ENCODE measurements around the gene CCDC183. TPM values are rescaled to one million over a fixed set of nuclear protein-coding genes. Genes with fewer than 3 reads are reported as not detected.

The CCDC183 gene
- total and polyA plus RNA-seq, 2 of the 4 experiments (the other 2 are of a cell fraction): under 0.01 to 0.29 TPM

DNA sequence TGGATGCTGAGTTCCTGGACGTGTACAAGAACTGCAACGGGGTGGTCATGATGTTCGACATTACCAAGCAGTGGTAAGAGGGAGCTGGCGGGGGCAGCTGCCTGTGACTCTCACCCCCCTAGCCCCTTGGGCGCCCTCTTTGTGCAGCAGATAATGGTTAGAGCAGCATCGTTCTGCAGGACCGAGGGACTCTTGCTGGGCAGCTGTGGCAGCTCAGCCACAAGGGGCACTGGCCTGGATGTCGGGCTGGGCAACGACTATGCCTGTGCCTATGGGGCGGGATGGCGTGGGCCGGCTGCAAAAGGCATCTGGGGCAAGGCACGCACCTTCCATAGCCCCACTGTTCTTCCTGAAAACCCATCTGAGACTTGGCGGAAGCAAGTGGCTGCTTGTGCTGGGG lies 33.3 kb downstream of the CCDC183 start:
- H3K27ac ChIP-seq (ENCODE audit: insufficient read depth, low read length): no peak overlapping the region
- H3K18ac ChIP-seq (ENCODE audit: low read depth, low read length): no peak overlapping the region
- ATAC-seq (ENCODE audit: low read depth) (no peak), DNase-seq (no peak)
- H2BK15ac ChIP-seq (ENCODE audit: low read depth, low read length): no peak overlapping the region
- no peak overlapping the region for H3K4me3 ChIP-seq (ENCODE audit: insufficient read depth, low read depth, low read length)
- no peak overlapping the region for H2AFZ ChIP-seq (replicated peaks; ENCODE audit: low read length, poor library complexity)
- H2BK20ac ChIP-seq (ENCODE audit: low read depth, low read length): no peak overlapping the region
- H3K56ac ChIP-seq (ENCODE audit: extremely low read depth, insufficient read depth, low read length): no peak overlapping the region
- no peak overlapping the region for H2AK9ac ChIP-seq (replicated peaks; ENCODE audit: low read depth, low read length, poor library complexity)
- in situ Hi-C loops (cut with MboI; ENCODE audit: low sequenced_read_pairs): no loop called here
- TF ChIP-seq NFE2L2 (IDR thresholded peaks at IDR 0.05; ENCODE audit: low read depth, low read length) (no peak), CEBPB (IDR thresholded peaks at IDR 0.05; ENCODE audit: low read depth, low read length) (no peak), BHLHE40 (IDR thresholded peaks at IDR 0.05; ENCODE audit: low read depth, low read length) (no peak), POLR2A (IDR thresholded peaks at IDR 0.05; ENCODE audit: low read depth, low read length) (no peak), MAFK (IDR thresholded peaks at IDR 0.05; ENCODE audit: low read depth, low read length) (no peak), MAZ (IDR thresholded peaks at IDR 0.05; ENCODE audit: borderline replicate concordance, low read depth, low read length) (no peak), RFX5 (IDR thresholded peaks at IDR 0.05; ENCODE audit: low read depth, low read length) (no peak), CHD1 (IDR thresholded peaks at IDR 0.05; ENCODE audit: low read depth, low read length) (no peak), RCOR1 (IDR thresholded peaks at IDR 0.05; ENCODE audit: insufficient replicate concordance, low read length) (no peak), MXI1 (IDR thresholded peaks at IDR 0.05; ENCODE audit: borderline replicate concordance, low read depth, low read length) (no peak), RAD21 (IDR thresholded peaks at IDR 0.05; ENCODE audit: low read length) (no peak), SMC3 (IDR thresholded peaks at IDR 0.05; ENCODE audit: low read depth, low read length) (no peak), FOS (IDR thresholded peaks at IDR 0.05; ENCODE audit: low read depth, low read length) (no peak)
- TF ChIP-seq, protein P1, sequence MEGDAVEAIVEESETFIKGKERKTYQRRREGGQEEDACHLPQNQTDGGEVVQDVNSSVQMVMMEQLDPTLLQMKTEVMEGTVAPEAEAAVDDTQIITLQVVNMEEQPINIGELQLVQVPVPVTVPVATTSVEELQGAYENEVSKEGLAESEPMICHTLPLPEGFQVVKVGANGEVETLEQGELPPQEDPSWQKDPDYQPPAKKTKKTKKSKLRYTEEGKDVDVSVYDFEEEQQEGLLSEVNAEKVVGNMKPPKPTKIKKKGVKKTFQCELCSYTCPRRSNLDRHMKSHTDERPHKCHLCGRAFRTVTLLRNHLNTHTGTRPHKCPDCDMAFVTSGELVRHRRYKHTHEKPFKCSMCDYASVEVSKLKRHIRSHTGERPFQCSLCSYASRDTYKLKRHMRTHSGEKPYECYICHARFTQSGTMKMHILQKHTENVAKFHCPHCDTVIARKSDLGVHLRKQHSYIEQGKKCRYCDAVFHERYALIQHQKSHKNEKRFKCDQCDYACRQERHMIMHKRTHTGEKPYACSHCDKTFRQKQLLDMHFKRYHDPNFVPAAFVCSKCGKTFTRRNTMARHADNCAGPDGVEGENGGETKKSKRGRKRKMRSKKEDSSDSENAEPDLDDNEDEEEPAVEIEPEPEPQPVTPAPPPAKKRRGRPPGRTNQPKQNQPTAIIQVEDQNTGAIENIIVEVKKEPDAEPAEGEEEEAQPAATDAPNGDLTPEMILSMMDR (conservative IDR thresholded peaks at IDR 0.05; ENCODE audit: low read depth, low read length): no peak
- TF ChIP-seq, protein P2, sequence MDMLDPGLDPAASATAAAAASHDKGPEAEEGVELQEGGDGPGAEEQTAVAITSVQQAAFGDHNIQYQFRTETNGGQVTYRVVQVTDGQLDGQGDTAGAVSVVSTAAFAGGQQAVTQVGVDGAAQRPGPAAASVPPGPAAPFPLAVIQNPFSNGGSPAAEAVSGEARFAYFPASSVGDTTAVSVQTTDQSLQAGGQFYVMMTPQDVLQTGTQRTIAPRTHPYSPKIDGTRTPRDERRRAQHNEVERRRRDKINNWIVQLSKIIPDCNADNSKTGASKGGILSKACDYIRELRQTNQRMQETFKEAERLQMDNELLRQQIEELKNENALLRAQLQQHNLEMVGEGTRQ (IDR thresholded peaks at IDR 0.05; ENCODE audit: low read depth, low read length): no peak
- TF ChIP-seq, protein P3, sequence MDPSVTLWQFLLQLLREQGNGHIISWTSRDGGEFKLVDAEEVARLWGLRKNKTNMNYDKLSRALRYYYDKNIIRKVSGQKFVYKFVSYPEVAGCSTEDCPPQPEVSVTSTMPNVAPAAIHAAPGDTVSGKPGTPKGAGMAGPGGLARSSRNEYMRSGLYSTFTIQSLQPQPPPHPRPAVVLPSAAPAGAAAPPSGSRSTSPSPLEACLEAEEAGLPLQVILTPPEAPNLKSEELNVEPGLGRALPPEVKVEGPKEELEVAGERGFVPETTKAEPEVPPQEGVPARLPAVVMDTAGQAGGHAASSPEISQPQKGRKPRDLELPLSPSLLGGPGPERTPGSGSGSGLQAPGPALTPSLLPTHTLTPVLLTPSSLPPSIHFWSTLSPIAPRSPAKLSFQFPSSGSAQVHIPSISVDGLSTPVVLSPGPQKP (IDR thresholded peaks at IDR 0.05; ENCODE audit: borderline replicate concordance, low read depth, low read length): no peak
- no TSS peak for BruUV-seq (replicated peaks)
- intact Hi-C loops (cut with micrococcal nuclease): no loop called here
- H4K20me1 ChIP-seq (ENCODE audit: insufficient read depth, low read length): no peaks in the 10 kb centered on the region; the same call in 1 of the 2 replicates
- H3K9ac ChIP-seq (ENCODE audit: low read depth, low read length): no peak overlapping the region
- H4K5ac ChIP-seq (ENCODE audit: low read depth, low read length): no peak overlapping the region
- H3K79me1 ChIP-seq (ENCODE audit: low read depth in 1 of 2, low read length in 2 of 2): peaks cover 3% of the 10 kb centered on the region in 2 experiments; a peak in 1 of 4 replicates
- H3K14ac ChIP-seq (replicated peaks; ENCODE audit: low read depth, low read length): no peak overlapping the region
- no peaks in the 10 kb centered on the region for H3K9me1 ChIP-seq (ENCODE audit: insufficient read depth, low read length)
- no peak overlapping the region for H3K4me2 ChIP-seq (ENCODE audit: low read depth, low read length)
- WGBS, 2 experiments (ENCODE audit: extremely low coverage in 2 of 2, insufficient read length in 1 of 2): 96% methylated on average over 4 of the region's 14 CpGs; no CpG with 5 or more reads in 1 of the 2 experiments
- H3K27me3 ChIP-seq (ENCODE audit: control insufficient read depth, insufficient read depth, low read length): no peaks in the 10 kb centered on the region
- H3K9me3 ChIP-seq (ENCODE audit: control insufficient read depth, insufficient read depth, low read length): no peaks in the 10 kb centered on the region
- no peak overlapping the region for H3K23ac ChIP-seq (ENCODE audit: low read depth, low read length)
- H3K4me1 ChIP-seq (ENCODE audit: control insufficient read depth, insufficient read depth, low read length): no peaks in the 10 kb centered on the region
- no peak overlapping the region for H2BK120ac ChIP-seq (ENCODE audit: low read depth, low read length)
- dilution Hi-C loops (cut with HindIII; ENCODE audit: low sequenced_read_pairs, unreplicated experiment): no loop called here
- no peak overlapping the region for H4K91ac ChIP-seq (ENCODE audit: insufficient read depth, low read depth, low read length)
- no peak overlapping the region for H3K4ac ChIP-seq (ENCODE audit: low read depth, low read length)
- ChIA-PET CTCF (interaction anchor here (0.5 kb wide), 1 partner anchor 53 kb away, joined by 3 read pairs; no protein-coding TSS in a partner anchor), POLR2A (ENCODE audit: unreplicated experiment) (no interaction called here)
- H2AK5ac ChIP-seq (ENCODE audit: low read depth, low read length): no peak overlapping the region
- H4K8ac ChIP-seq (ENCODE audit: low read depth in 2 of 2, low read length in 2 of 2): no peak overlapping the region
- H2BK5ac ChIP-seq (ENCODE audit: low read depth, low read length, poor library complexity, severe bottlenecking): no peak overlapping the region
- peaks cover 67% of the 10 kb centered on the region for H3K36me3 ChIP-seq (ENCODE audit: control insufficient read depth, insufficient read depth, low read length)
